GM23338 (cell line): ENCODE measurements around the gene PNPLA5. TPM values are rescaled to one million over a fixed set of nuclear protein-coding genes. Genes with fewer than 3 reads are reported as not detected.

ENCODE experiments used
- ATAC-seq: fragments of 200-7000 bp; cut with Tn5 transposase; 3 replicates; pipeline ENCODE4 v1.9.1; 2020
- DNase-seq: peaks from one replicate; pipeline ENCODE4 v3.0.0-alpha.2; 2015; ENCODE audit warnings: low spot score
- H2AFZ ChIP-seq: fragments of 200-600 bp; sonication (generic); 2 replicates; pipeline ENCODE4 v1.8.0; 2016; ENCODE audit warnings: antibody characterized with exemption, mild to moderate bottlenecking, moderate library complexity
- H3F3A ChIP-seq: fragments of 200-600 bp; sonication (generic); replicated peaks from 2 replicates; pipeline ENCODE4 v1.8.0; 2017; ENCODE audit warnings: antibody characterized with exemption, mixed run types, low read depth
- H3K27ac ChIP-seq: fragments of 200-600 bp; sonication (generic); 2 replicates; pipeline ENCODE4 v1.6.1; 2016; ENCODE audit warnings: low read depth
- H3K27me3 ChIP-seq: fragments of 200-600 bp; sonication (generic); 2 replicates; pipeline ENCODE4 v1.8.0; 2016; ENCODE audit warnings: mild to moderate bottlenecking, mixed run types, moderate library complexity; ENCODE audit not compliant: insufficient read depth
- H3K36me3 ChIP-seq: fragments of 200-600 bp; sonication (generic); 2 replicates; pipeline ENCODE4 v1.8.0; 2016; ENCODE audit warnings: mild to moderate bottlenecking; ENCODE audit not compliant: insufficient read depth
- H3K4me1 ChIP-seq: fragments of 200-600 bp; sonication (generic); 2 replicates; pipeline ENCODE4 v1.8.0; 2016; ENCODE audit warnings: mild to moderate bottlenecking, moderate library complexity; ENCODE audit not compliant: insufficient read depth
- H3K4me2 ChIP-seq: fragments of 200-600 bp; sonication (generic); 2 replicates; pipeline ENCODE4 v1.7.1; 2017; ENCODE audit warnings: mixed run types
- H3K4me3 ChIP-seq: fragments of 200-600 bp; sonication (generic); 2 replicates; pipeline ENCODE4 v1.6.1; 2016; ENCODE audit warnings: mixed run types
- H3K79me2 ChIP-seq: fragments of 200-600 bp; sonication (generic); replicated peaks from 2 replicates; pipeline ENCODE4 v1.8.0; 2017; ENCODE audit warnings: mild to moderate bottlenecking; ENCODE audit not compliant: insufficient read depth
- H3K9me2 ChIP-seq: fragments of 200-600 bp; sonication (generic); 2 replicates; pipeline ENCODE4 v1.8.0; 2017; ENCODE audit not compliant: insufficient read depth
- H4K20me1 ChIP-seq: fragments of 200-600 bp; sonication (generic); replicated peaks from 2 replicates; pipeline ENCODE4 v1.8.0; 2017; ENCODE audit warnings: mild to moderate bottlenecking; ENCODE audit not compliant: insufficient read depth
- H3K27ac Mint-ChIP-seq: 2 replicates; pipeline ENCODE4 v1.8.0; 2020; ENCODE audit warnings: inconsistent platforms, mild to moderate bottlenecking, moderate library complexity, mixed read lengths
- H3K27me3 Mint-ChIP-seq: 3 replicates; pipeline ENCODE4 v1.8.0; 2022; ENCODE audit warnings: low read depth, mild to moderate bottlenecking, moderate library complexity, mixed read lengths, inconsistent platforms; ENCODE audit not compliant: insufficient read depth, poor library complexity
- H3K36me3 Mint-ChIP-seq: 3 replicates; pipeline ENCODE4 v1.8.0; 2021; ENCODE audit warnings: low read depth, mild to moderate bottlenecking, inconsistent platforms, moderate library complexity, mixed read lengths
- H3K4me1 Mint-ChIP-seq: 3 replicates; pipeline ENCODE4 v1.8.0; 2020; ENCODE audit warnings: mild to moderate bottlenecking, inconsistent platforms, mixed read lengths
- H3K4me3 Mint-ChIP-seq: 3 replicates; pipeline ENCODE4 v1.8.0; 2021; ENCODE audit warnings: moderate library complexity, mild to moderate bottlenecking, inconsistent platforms, mixed read lengths
- H3K9me3 Mint-ChIP-seq: 3 replicates; pipeline ENCODE4 v1.8.0; 2020; ENCODE audit warnings: moderate library complexity, mild to moderate bottlenecking, inconsistent platforms, mixed read lengths
- CTCF ChIP-seq, 2 experiments: fragments of 200-600 bp in 1 of 2; sonication (generic) in 1 of 2; conservative IDR thresholded peaks; 2 replicates each; pipeline versions ENCODE4 v1.5.1 to v1.6.1; 2016 to 2017; ENCODE audit warnings: antibody characterized with exemption in 2 of 2, low read depth in 2 of 2, mild to moderate bottlenecking in 2 of 2, moderate library complexity in 1 of 2
- ETS1 ChIP-seq: IDR thresholded peaks from 2 replicates; pipeline ENCODE4 v1.6.1; 2016; ENCODE audit warnings: antibody characterized with exemption
- EZH2 ChIP-seq: fragments of 200-600 bp; sonication (generic); IDR thresholded peaks from one replicate; pipeline ENCODE4 v1.8.0; 2017; ENCODE audit warnings: antibody characterized with exemption, mild to moderate bottlenecking, low read depth; ENCODE audit not compliant: unreplicated experiment
- JUNB ChIP-seq: IDR thresholded peaks from one replicate; pipeline ENCODE4 v1.6.1; 2016; ENCODE audit warnings: antibody characterized with exemption; ENCODE audit not compliant: unreplicated experiment
- POLR2AphosphoS5 ChIP-seq: IDR thresholded peaks from 2 replicates; pipeline ENCODE4 v1.6.1; 2016; ENCODE audit warnings: antibody characterized with exemption, low read depth
- REST ChIP-seq: IDR thresholded peaks from one replicate; pipeline ENCODE4 v1.6.1; 2018; ENCODE audit warnings: antibody characterized with exemption; ENCODE audit not compliant: unreplicated experiment
- polyA plus RNA-seq: library from polyadenylated mRNA; unstranded; fragments of >200 nt; fragmentation: Nextera tagmentation; extraction: Ambion mirVana; gene quantifications from 2 replicates; pipeline ENCODE4 v1.2.1, GENCODE V29; 2016
- total RNA-seq: library from RNA; depleted of rRNA; stranded (reverse); fragments of >200 nt; shearing (Covaris generic); gene quantifications from 2 replicates; pipeline ENCODE4 v1.2.3, GENCODE V29; 2014

Gene PNPLA5
- total and polyA plus RNA-seq, 2 experiments from 2014 or later, result 2.3 to 6.8 TPM

- no peak for TF ChIP-seq CTCF (conservative IDR thresholded peaks at IDR 0.05; ENCODE audit: low read depth in 2 of 2)
- TF ChIP-seq REST, result no peak
- no peak for TF ChIP-seq JUNB
- no peak for TF ChIP-seq EZH2
Observed at GRCh38 chr22:43840851-43841250, 51.0 kb downstream of the PNPLA5 start (continued).

GRCh38 chr22:43840431-43840830 lies 51.4 kb downstream of the PNPLA5 start:
- no peaks in the 10 kb centered on the region for H3K27me3 ChIP-seq
- H3K4me3 ChIP-seq, result no peak overlapping the region
- peaks cover 15% of the 10 kb centered on the region; the same call in 2 of the 3 replicates for H3K36me3 Mint-ChIP-seq
- H3K27ac Mint-ChIP-seq, result no peak overlapping the region
- H3K4me3 Mint-ChIP-seq, result no peak overlapping the region
- H3K4me2 ChIP-seq, result no peak overlapping the region
- TF ChIP-seq POLR2AphosphoS5, result no peak
- DNase-seq (no peak), ATAC-seq (no peak)
- peaks cover 12% of the 10 kb centered on the region for H3K27me3 Mint-ChIP-seq
- H3F3A ChIP-seq, result no peaks in the 10 kb centered on the region
- H3K79me2 ChIP-seq, result peaks cover 33% of the 10 kb centered on the region
- no peaks in the 10 kb centered on the region; the same call in 2 of the 3 replicates for H3K9me3 Mint-ChIP-seq
- H3K4me1 Mint-ChIP-seq, result peaks cover 9% of the 10 kb centered on the region
- no peak overlapping the region for H2AFZ ChIP-seq
- no peaks in the 10 kb centered on the region for H3K4me1 ChIP-seq
- no peaks in the 10 kb centered on the region for H3K9me2 ChIP-seq
- H3K36me3 ChIP-seq, result no peaks in the 10 kb centered on the region
- no peak overlapping the region for H3K27ac ChIP-seq
- no peaks in the 10 kb centered on the region; the same call in 1 of the 2 replicates for H4K20me1 ChIP-seq

- Mint-ChIP-seq H3K9me3 (no peaks in the 10 kb centered on the region; the same call in 2 of the 3 replicates), H3K27me3 (peaks cover 9% of the 10 kb centered on the region), H3K4me3 (no peak overlapping the region), H3K27ac (no peak overlapping the region), H3K36me3 (peaks cover 16% of the 10 kb centered on the region; the same call in 2 of the 3 replicates), H3K4me1 (peaks cover 11% of the 10 kb centered on the region)
- ATAC-seq (no peak), DNase-seq (no peak)
- Histone ChIP-seq H3K79me2 (peaks cover 31% of the 10 kb centered on the region), H3K4me1 (no peaks in the 10 kb centered on the region), H2AFZ (no peak overlapping the region), H3K9me2 (no peaks in the 10 kb centered on the region), H3K36me3 (no peaks in the 10 kb centered on the region), H3K27me3 (no peaks in the 10 kb centered on the region), H3K4me2 (no peak overlapping the region), H4K20me1 (no peaks in the 10 kb centered on the region; the same call in 1 of the 2 replicates), H3K4me3 (no peak overlapping the region), H3K27ac (no peak overlapping the region), H3F3A (no peaks in the 10 kb centered on the region)
- TF ChIP-seq POLR2AphosphoS5, result no peak
- TF ChIP-seq ETS1, result no peak
- TF ChIP-seq REST, result no peak
Observed at GRCh38 chr22:43839781-43840180, 52.0 kb downstream of the PNPLA5 start.
